A673 (cell line): ENCODE results near the gene C1orf21. TPM values are rescaled to one million over a fixed set of nuclear protein-coding genes. Genes with fewer than 3 reads are reported as not detected.

Experiments used
- BruUV-seq: library from RNA; stranded (reverse); fragments of 400-500 nt; replicated peaks from 2 replicates; lab custom pipeline; 2021; lab: Mats Ljungman, UMichigan
- CTCF ChIA-PET: fragments of 300-600 bp; sonication (Branson Sonifier 250); formaldehyde crosslinking; loops from one replicate; lab custom pipeline; 2022; ENCODE audit warnings: antibody characterized with exemption; lab: Charles Lee
- POLR2A ChIA-PET: fragments of 300-600 bp; sonication (Branson Sonifier 250); formaldehyde crosslinking; loops from one replicate; lab custom pipeline; 2022; ENCODE audit warnings: antibody characterized with exemption; ENCODE audit not compliant: low non-redundant PET; lab: Charles Lee
- DNase-seq: peaks from one replicate; pipeline ENCODE4 v3.0.0-alpha.2; 2015; ENCODE audit warnings: low spot score
- H3K27ac ChIP-seq: fragments of 200-600 bp; sonication (generic); 2 replicates; pipeline ENCODE4 v1.5.1; 2016; ENCODE audit warnings: mixed run types, low read depth, mild to moderate bottlenecking, mixed read lengths, antibody characterized with exemption, low read length; ENCODE audit not compliant: poor library complexity, severe bottlenecking
- H3K27me3 ChIP-seq: fragments of 200-600 bp; sonication (generic); replicated peaks from 2 replicates; pipeline ENCODE4 v1.6.1; 2017; ENCODE audit warnings: mixed run types, low read depth, mild to moderate bottlenecking, mixed read lengths, antibody characterized with exemption, low read length; ENCODE audit not compliant: insufficient read depth, poor library complexity
- H3K36me3 ChIP-seq: fragments of 200-600 bp; sonication (generic); 2 replicates; pipeline ENCODE4 v1.6.1; 2016; ENCODE audit warnings: mixed run types, mild to moderate bottlenecking, mixed read lengths, antibody characterized with exemption, low read length; ENCODE audit not compliant: insufficient read depth, poor library complexity, severe bottlenecking
- H3K4me1 ChIP-seq: fragments of 200-600 bp; sonication (generic); 2 replicates; pipeline ENCODE4 v1.6.1; 2017; ENCODE audit warnings: mixed run types, mild to moderate bottlenecking, mixed read lengths, antibody characterized with exemption, low read length; ENCODE audit not compliant: insufficient read depth, poor library complexity, severe bottlenecking
- H3K4me3 ChIP-seq: fragments of 200-600 bp; sonication (generic); 2 replicates; pipeline ENCODE4 v1.5.1; 2016; ENCODE audit warnings: low read depth, mixed run types, mild to moderate bottlenecking, mixed read lengths, low read length; ENCODE audit not compliant: poor library complexity, severe bottlenecking
- H3K9me3 ChIP-seq: fragments of 200-600 bp; sonication (generic); 2 replicates; pipeline ENCODE4 v1.6.1; 2016; ENCODE audit warnings: mixed run types, low read depth, mild to moderate bottlenecking, mixed read lengths, antibody characterized with exemption, low read length; ENCODE audit not compliant: poor library complexity, severe bottlenecking
- CTCF ChIP-seq: fragments of 300-800, 200-600 bp; sonication (generic); conservative IDR thresholded peaks from 2 replicates; pipeline ENCODE4 v1.5.1; 2017; ENCODE audit warnings: low read depth, mild to moderate bottlenecking, antibody characterized with exemption, low read length, moderate library complexity, mixed read lengths
- EZH2 ChIP-seq: fragments of 200-600 bp; sonication (generic); IDR thresholded peaks from 2 replicates; pipeline ENCODE4 v1.6.1; 2017; ENCODE audit warnings: borderline replicate concordance, low read depth, mild to moderate bottlenecking, mixed read lengths, antibody characterized with exemption, low read length; ENCODE audit not compliant: poor library complexity, severe bottlenecking
- intact Hi-C: fragments of 100-400 bp; cut with micrococcal nuclease; formaldehyde crosslinking; loops from one replicate; pipeline ENCODE4 v1.10.0; 2022; ENCODE audit not compliant: unreplicated experiment
- total RNA-seq: library from RNA; stranded (reverse); gene quantifications from 2 replicates; pipeline ENCODE4 v1.2.3, GENCODE V29; 2021

C1orf21 gene
- total RNA-seq, 1 experiment from 2014 or later = 31.3 TPM

- Histone ChIP-seq H3K9me3 (no peaks in the 10 kb centered on the region), H3K27ac (no peak overlapping the region), H3K36me3 (no peaks in the 10 kb centered on the region), H3K4me1 (no peaks in the 10 kb centered on the region), H3K4me3 (no peak overlapping the region), H3K27me3 (no peaks in the 10 kb centered on the region)
- TF ChIP-seq EZH2 (no peak), CTCF (no peak)
- BruUV-seq = no TSS peak
- intact Hi-C loops = no loop called here
- DNase-seq = no peak
- ChIA-PET CTCF (no interaction called here), POLR2A (no interaction called here)
Measured at GRCh38 chr1:184527402-184527801, 140.6 kb downstream of the C1orf21 start.

- no peak for TF ChIP-seq EZH2
- TF ChIP-seq CTCF = no peak
- H3K27ac ChIP-seq = no peak overlapping the region
- DNase-seq = no peak
- no peak overlapping the region for H3K4me3 ChIP-seq
- H3K4me1 ChIP-seq = no peaks in the 10 kb centered on the region
- no TSS peak for BruUV-seq
- H3K36me3 ChIP-seq = no peaks in the 10 kb centered on the region
- H3K9me3 ChIP-seq = no peaks in the 10 kb centered on the region
- H3K27me3 ChIP-seq = no peaks in the 10 kb centered on the region
- intact Hi-C loops = no loop called here
- ChIA-PET POLR2A (no interaction called here), CTCF (interaction anchor here (0.6 kb wide), 1 partner anchor 134 kb away, joined by 5 read pairs; no protein-coding TSS in a partner anchor)
Measured at GRCh38 chr1:184530226-184530625, 143.4 kb downstream of the C1orf21 start.

GRCh38 chr1:184531296-184531695 lies 144.5 kb downstream of the C1orf21 start:
- Histone ChIP-seq H3K4me3 (no peak overlapping the region), H3K27ac (no peak overlapping the region), H3K9me3 (no peaks in the 10 kb centered on the region), H3K36me3 (no peaks in the 10 kb centered on the region), H3K27me3 (no peaks in the 10 kb centered on the region), H3K4me1 (no peaks in the 10 kb centered on the region)
- intact Hi-C loops = no loop called here
- CTCF ChIA-PET = no interaction called here
- no TSS peak for BruUV-seq
- TF ChIP-seq EZH2 = no peak
- TF ChIP-seq CTCF = no peak
- DNase-seq = no peak
- POLR2A ChIA-PET = no interaction called here
